ENCODE data around the gene KIAA1614.

KIAA1614 gene

GRCh38 chr1:180912801-180913565 is at the start of gene KIAA1614:
KIAA1614 (plus strand) TSS chr1:180912897; CDS start chr1:180913244, 347 bp downstream.
- no peak for TF ChIP-seq CREB5 (CRISPR knock-in tag; IDR thresholded peaks at IDR 0.05; ENCODE audit: low read depth)
- no peak for TF ChIP-seq TOX (CRISPR knock-in tag; IDR thresholded peaks at IDR 0.05; ENCODE audit: borderline replicate concordance)
- no peak for TF ChIP-seq ZNF70 (CRISPR knock-in tag; IDR thresholded peaks at IDR 0.05)
- no peak for TF ChIP-seq PATZ1 (CRISPR knock-in tag; IDR thresholded peaks at IDR 0.05; ENCODE audit: borderline replicate concordance)
- no peak for TF ChIP-seq CSDC2 (CRISPR knock-in tag; IDR thresholded peaks at IDR 0.05)
- TF ChIP-seq ARNTL (CRISPR knock-in tag; IDR thresholded peaks at IDR 0.05; ENCODE audit: borderline replicate concordance, low read depth), result no peak
- TF ChIP-seq OSR1 (CRISPR knock-in tag; IDR thresholded peaks at IDR 0.05), result no peak
- no peak for TF ChIP-seq TCF4 (CRISPR knock-in tag; IDR thresholded peaks at IDR 0.05; ENCODE audit: borderline replicate concordance)
- no peak for TF ChIP-seq ZFP30 (CRISPR knock-in tag; IDR thresholded peaks at IDR 0.05)
- peak; percentile 75 for ATAC-seq

GRCh38 chr1:180863158-180863775 is 49.4 kb upstream of the KIAA1614 start:
- TF ChIP-seq PATZ1 (CRISPR knock-in tag; IDR thresholded peaks at IDR 0.05; ENCODE audit: borderline replicate concordance), result no peak
- no peak for TF ChIP-seq TOX (CRISPR knock-in tag; IDR thresholded peaks at IDR 0.05; ENCODE audit: borderline replicate concordance)
- TF ChIP-seq ZNF565 (CRISPR knock-in tag; conservative IDR thresholded peaks at IDR 0.05; ENCODE audit: low read depth), result no peak
- TF ChIP-seq ARNTL (CRISPR knock-in tag; IDR thresholded peaks at IDR 0.05; ENCODE audit: borderline replicate concordance, low read depth), result no peak
- no peak for TF ChIP-seq SNAI2 (CRISPR knock-in tag; IDR thresholded peaks at IDR 0.05)
- no peak for TF ChIP-seq CSDC2 (CRISPR knock-in tag; IDR thresholded peaks at IDR 0.05)
- ATAC-seq, result peak; percentile 91

GRCh38 chr1:180881806-180882509 is 30.7 kb upstream of the KIAA1614 start:
- ATAC-seq, result peak; percentile 91
- TF ChIP-seq TCF4 (CRISPR knock-in tag; IDR thresholded peaks at IDR 0.05; ENCODE audit: borderline replicate concordance), result no peak
- no peak for TF ChIP-seq ZNF70 (CRISPR knock-in tag; IDR thresholded peaks at IDR 0.05)
- no peak for TF ChIP-seq BACH2 (CRISPR knock-in tag; IDR thresholded peaks at IDR 0.05; ENCODE audit: borderline replicate concordance)
- TF ChIP-seq ZNF565 (CRISPR knock-in tag; conservative IDR thresholded peaks at IDR 0.05; ENCODE audit: low read depth), result no peak
- TF ChIP-seq CSDC2 (CRISPR knock-in tag; IDR thresholded peaks at IDR 0.05), result no peak
- TF ChIP-seq ZFP3 (CRISPR knock-in tag; IDR thresholded peaks at IDR 0.05), result no peak
- TF ChIP-seq POU6F1 (CRISPR knock-in tag; IDR thresholded peaks at IDR 0.05; ENCODE audit: borderline replicate concordance, low read depth), result no peak
- TF ChIP-seq ARNTL (CRISPR knock-in tag; IDR thresholded peaks at IDR 0.05; ENCODE audit: borderline replicate concordance, low read depth), result no peak
- no peak for TF ChIP-seq PATZ1 (CRISPR knock-in tag; IDR thresholded peaks at IDR 0.05; ENCODE audit: borderline replicate concordance)
- no peak for TF ChIP-seq RARB (CRISPR knock-in tag; IDR thresholded peaks at IDR 0.05)
- TF ChIP-seq ZC3H10 (CRISPR knock-in tag; IDR thresholded peaks at IDR 0.05), result no peak
- no peak for TF ChIP-seq SNAI2 (CRISPR knock-in tag; IDR thresholded peaks at IDR 0.05)

Data from SK-N-SH treated with all-trans-retinoic acid at 6 μM for 48 hours (cell line).